Measurements from ENCODE around the gene GUCY1B1. TPM values are rescaled to one million over a fixed set of nuclear protein-coding genes. Genes with fewer than 3 reads are reported as not detected.

Gene GUCY1B1
- total RNA-seq, 1 donor from 2014 or later = 2.1 TPM

DNA sequence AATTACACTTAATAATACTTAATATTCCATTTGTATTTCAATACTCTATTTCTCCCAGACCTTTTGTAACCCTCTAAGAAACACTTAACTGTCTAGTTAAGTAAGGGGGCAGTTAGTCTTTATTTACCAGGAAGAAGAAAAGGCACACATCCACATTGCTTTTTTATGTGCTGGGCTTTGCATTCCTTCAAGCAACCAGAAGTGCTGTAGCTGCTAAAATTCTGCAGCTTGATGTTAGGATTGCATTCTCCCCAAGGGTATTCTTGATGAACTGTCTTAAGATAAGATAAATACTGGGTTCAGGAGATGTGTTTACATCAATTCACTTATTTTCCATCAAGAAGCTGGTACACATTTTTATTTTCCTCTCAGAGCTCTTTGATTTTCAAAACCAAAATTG, 83.3 kb downstream of the GUCY1B1 start:
- no peak for TF ChIP-seq CTCF (IDR thresholded peaks at IDR 0.05; ENCODE audit: insufficient read depth, low read length, severe bottlenecking)
- FAIRE-seq (no peak), DNase-seq (ENCODE audit: low read depth) (no peak)
- Histone ChIP-seq H3K27me3 (ENCODE audit: control insufficient read depth, insufficient read depth, low read length) (no peaks in the 10 kb centered on the region), H3K4me3 (ENCODE audit: low read depth, low read length) (no peak overlapping the region), H3K36me3 (ENCODE audit: control insufficient read depth, insufficient read depth, low read length) (no peaks in the 10 kb centered on the region)

GRCh38 chr4:155846929-155847328, 88.1 kb downstream of the GUCY1B1 start:
- no peak for TF ChIP-seq CTCF (IDR thresholded peaks at IDR 0.05; ENCODE audit: insufficient read depth, low read length, severe bottlenecking)
- FAIRE-seq (no peak), DNase-seq (ENCODE audit: low read depth) (no peak)
- Histone ChIP-seq H3K27me3 (ENCODE audit: control insufficient read depth, insufficient read depth, low read length) (no peaks in the 10 kb centered on the region), H3K36me3 (ENCODE audit: control insufficient read depth, insufficient read depth, low read length) (no peaks in the 10 kb centered on the region), H3K4me3 (ENCODE audit: low read depth, low read length) (no peak overlapping the region)

DNA sequence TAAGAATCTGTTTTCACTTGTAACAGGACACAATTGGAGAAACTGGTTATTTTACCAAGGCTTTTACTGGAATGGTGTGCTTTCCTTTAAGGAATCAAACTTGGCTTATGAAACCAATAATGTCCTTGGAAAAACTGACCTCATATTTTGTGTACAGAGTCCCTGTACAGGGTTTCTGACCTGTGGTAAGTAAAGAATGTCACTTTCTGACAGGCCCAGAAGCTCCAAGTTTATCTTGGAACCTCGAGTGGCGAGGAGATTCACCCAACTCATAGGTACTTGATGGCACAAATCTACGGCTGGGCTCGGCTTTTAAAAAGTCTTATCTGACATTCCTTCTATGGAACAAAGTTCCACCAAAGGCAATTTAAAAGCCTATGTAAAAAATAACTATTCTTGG, 90.2 kb downstream of the GUCY1B1 start:
- Histone ChIP-seq H3K4me3 (ENCODE audit: low read depth, low read length) (no peak overlapping the region), H3K36me3 (ENCODE audit: control insufficient read depth, insufficient read depth, low read length) (no peaks in the 10 kb centered on the region), H3K27me3 (ENCODE audit: control insufficient read depth, insufficient read depth, low read length) (no peaks in the 10 kb centered on the region)
- DNase-seq (ENCODE audit: low read depth) (no peak), FAIRE-seq (no peak)
- no peak for TF ChIP-seq CTCF (IDR thresholded peaks at IDR 0.05; ENCODE audit: insufficient read depth, low read length, severe bottlenecking)

GRCh38 chr4:155853189-155853588, 94.4 kb downstream of the GUCY1B1 start:
- no peaks in the 10 kb centered on the region for H3K36me3 ChIP-seq (ENCODE audit: control insufficient read depth, insufficient read depth, low read length)
- no peak for TF ChIP-seq CTCF (IDR thresholded peaks at IDR 0.05; ENCODE audit: insufficient read depth, low read length, severe bottlenecking)
- DNase-seq (ENCODE audit: low read depth) = no peak
- no peaks in the 10 kb centered on the region for H3K27me3 ChIP-seq (ENCODE audit: control insufficient read depth, insufficient read depth, low read length)
- FAIRE-seq = no peak
- no peak overlapping the region for H3K4me3 ChIP-seq (ENCODE audit: low read depth, low read length)

DNA sequence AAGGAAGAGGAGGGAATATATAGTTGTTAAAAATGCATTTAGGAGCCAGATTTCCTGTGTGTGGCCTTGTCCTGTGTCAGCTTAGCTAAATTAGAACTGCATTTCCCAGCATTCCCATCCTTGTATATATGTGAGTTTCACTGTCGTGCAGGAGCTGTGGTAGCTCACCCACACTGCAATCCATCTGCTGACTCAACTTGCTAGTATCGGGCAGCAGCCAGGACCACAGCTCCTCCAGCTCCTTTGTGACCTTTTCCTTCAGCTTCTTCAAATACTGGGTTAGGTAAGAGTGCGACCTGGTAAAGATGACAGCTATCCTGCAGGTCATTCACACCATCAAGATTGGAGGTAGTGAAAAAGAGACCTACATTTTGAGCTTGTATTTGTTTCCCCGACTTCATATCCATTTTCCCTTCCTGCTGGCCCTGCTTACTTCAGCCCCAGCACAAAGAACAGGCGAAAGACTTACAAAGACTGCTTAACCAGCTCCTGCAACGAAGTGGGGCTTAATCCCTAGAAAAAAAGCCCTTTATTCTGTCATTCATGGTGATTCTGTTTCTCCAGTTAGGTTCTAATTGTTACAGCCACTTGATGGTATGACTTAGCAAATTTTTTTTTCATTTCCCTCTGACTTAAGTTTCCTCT, 95.9 kb downstream of the GUCY1B1 start:
- H3K36me3 ChIP-seq (ENCODE audit: control insufficient read depth, insufficient read depth, low read length) = no peaks in the 10 kb centered on the region
- no peak for TF ChIP-seq CTCF (IDR thresholded peaks at IDR 0.05; ENCODE audit: insufficient read depth, low read length, severe bottlenecking)
- no peak for FAIRE-seq

DNA sequence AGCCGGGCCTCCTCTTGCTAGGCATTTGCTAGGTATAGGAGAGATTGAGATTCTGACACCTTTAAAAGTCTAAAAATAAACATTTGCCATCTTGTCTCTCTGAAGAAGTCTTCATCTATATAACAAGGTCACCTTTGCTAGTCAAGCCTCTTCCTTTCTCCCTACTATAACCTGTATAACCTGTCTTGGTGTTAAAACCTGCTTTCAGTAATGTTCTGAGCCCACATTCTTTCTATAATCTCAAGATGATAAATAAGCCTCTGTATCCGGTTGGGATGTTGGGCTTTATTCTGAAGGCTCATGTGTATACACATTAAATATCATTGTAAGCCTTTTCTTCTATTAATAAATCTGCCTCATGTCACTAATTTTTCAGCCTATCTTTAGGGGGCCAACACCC, 97.1 kb downstream of the GUCY1B1 start:
- TF ChIP-seq CTCF (IDR thresholded peaks at IDR 0.05; ENCODE audit: insufficient read depth, low read length, severe bottlenecking) = no peak
- DNase-seq (ENCODE audit: low read depth) (peak; percentile 7), FAIRE-seq (no peak)
- H3K27me3 ChIP-seq (ENCODE audit: control insufficient read depth, insufficient read depth, low read length) = no peaks in the 10 kb centered on the region
- H3K4me3 ChIP-seq (ENCODE audit: low read depth, low read length) = no peak overlapping the region
- no peaks in the 10 kb centered on the region for H3K36me3 ChIP-seq (ENCODE audit: control insufficient read depth, insufficient read depth, low read length)

More for the DNA sequence above, 95.9 kb downstream of the GUCY1B1 start:
- Histone ChIP-seq H3K4me3 (ENCODE audit: low read depth, low read length) (no peak overlapping the region), H3K27me3 (ENCODE audit: control insufficient read depth, insufficient read depth, low read length) (no peaks in the 10 kb centered on the region)
- no peak for DNase-seq (ENCODE audit: low read depth)
